K562 (cell line): ENCODE data around the gene ZNF628. TPM values are rescaled to one million over a fixed set of nuclear protein-coding genes. Genes with fewer than 3 reads are reported as not detected.

ENCODE experiments used
- ATAC-seq: fragments of 200-7000 bp; cut with Tn5 transposase; 3 replicates; pipeline ENCODE4 v1.9.1; 2020; ENCODE audit warnings: moderate library complexity
- BruUV-seq: library from RNA; stranded (reverse); fragments of 400-500 nt; replicated peaks from 2 replicates; lab custom pipeline; 2021; lab: Mats Ljungman, UMichigan
- CTCF ChIA-PET: fragments of 300-600 bp; formaldehyde crosslinking; extraction: SDS; loops from one replicate; lab custom pipeline; 2021; ENCODE audit warnings: low intra/inter-chr PET ratio; lab: Yijun Ruan, JAX
- POLR2A ChIA-PET: fragments of 300-600, 350-650 bp; sonication (Branson Sonifier 250); formaldehyde crosslinking; extraction: SDS; loops from one replicate; lab custom pipeline; 2021; ENCODE audit warnings: antibody characterized with exemption, inconsistent platforms; lab: Yijun Ruan, JAX
- DNase-seq, 4 experiments: peaks; one replicate each; pipeline versions ENCODE4 v3.0.0 to v3.0.0-alpha.2; 2011 to 2018; ENCODE audit warnings: low spot score in 3 of 4, mixed read lengths in 3 of 4; ENCODE audit errors: extremely low read depth in 1 of 4
- FAIRE-seq: peaks from 2 replicates; lab custom pipeline; 2011; peaks lifted over from hg19 to GRCh38; lab: Jason Lieb, UNC
- H2AFZ ChIP-seq: 2 replicates; pipeline ENCODE4 v1.6.0; 2011; ENCODE audit warnings: low read depth, low read length, control low read depth, inconsistent platforms
- H3K27ac ChIP-seq: fragments of 200-600 bp; 3 replicates; pipeline ENCODE4 v1.8.0; 2011; ENCODE audit warnings: low read depth, mild to moderate bottlenecking, control low read depth, inconsistent platforms, low read length, moderate library complexity, mixed read lengths; ENCODE audit errors: extremely low read depth
- H3K27me3 ChIP-seq, 2 experiments: fragments of 300-600 bp in 1 of 2; 2 replicates in 1 of 2; 3 replicates in 1 of 2; pipeline versions ENCODE4 v1.6.0 to v1.8.0; 2011; ENCODE audit warnings: inconsistent platforms in 2 of 2, low read length in 2 of 2, mild to moderate bottlenecking in 1 of 2, mixed read lengths in 1 of 2, moderate library complexity in 1 of 2; ENCODE audit not compliant: control insufficient read depth in 2 of 2, insufficient read depth in 2 of 2
- H3K36me3 ChIP-seq: fragments of 300-600 bp; 3 replicates; pipeline ENCODE4 v1.8.0; 2011; ENCODE audit warnings: mild to moderate bottlenecking, low read length, inconsistent platforms; ENCODE audit not compliant: control insufficient read depth, insufficient read depth
- H3K4me1 ChIP-seq, 2 experiments: fragments of 200-600 bp in 1 of 2; replicated peaks in 1 of 2; 2 replicates in 1 of 2; 3 replicates in 1 of 2; pipeline versions ENCODE4 v1.5.1 to v1.8.0; 2011; ENCODE audit warnings: inconsistent platforms in 2 of 2, low read length in 2 of 2, mild to moderate bottlenecking in 1 of 2, mixed read lengths in 1 of 2, moderate library complexity in 1 of 2; ENCODE audit not compliant: control insufficient read depth in 2 of 2, insufficient read depth in 2 of 2
- H3K4me2 ChIP-seq: 2 replicates; pipeline ENCODE4 v1.6.1; 2011; ENCODE audit warnings: low read length, control low read depth, inconsistent platforms, mixed read lengths; ENCODE audit not compliant: insufficient read depth
- H3K4me3 ChIP-seq: fragments of 200-600 bp; sonication (generic), shearing (Covaris generic); 2 replicates; pipeline ENCODE4 v1.5.1; 2016; ENCODE audit warnings: control low read depth, inconsistent platforms
- H3K79me2 ChIP-seq: fragments of 200-600 bp; 3 replicates; pipeline ENCODE4 v1.8.0; 2011; ENCODE audit warnings: low read length, inconsistent platforms; ENCODE audit not compliant: control insufficient read depth, insufficient read depth
- H3K9ac ChIP-seq, 2 experiments: 2 replicates each; pipeline versions ENCODE4 v1.6.0 to v1.6.1; 2011; ENCODE audit warnings: low read depth in 2 of 2, low read length in 2 of 2, control low read depth in 1 of 2, inconsistent platforms in 1 of 2, mild to moderate bottlenecking in 1 of 2, mixed read lengths in 1 of 2; ENCODE audit not compliant: insufficient read depth in 1 of 2
- H3K9me1 ChIP-seq: one replicate; pipeline ENCODE4 v1.6.0; 2011; ENCODE audit warnings: inconsistent platforms, mild to moderate bottlenecking, low read length, moderate library complexity; ENCODE audit not compliant: control insufficient read depth, insufficient read depth
- H3K9me3 ChIP-seq: replicated peaks from 2 replicates; pipeline ENCODE4 v1.5.1; 2011; ENCODE audit warnings: low read depth, low read length, inconsistent platforms; ENCODE audit not compliant: control insufficient read depth, insufficient read depth
- H4K20me1 ChIP-seq: replicated peaks from 2 replicates; pipeline ENCODE4 v1.6.1; 2011; ENCODE audit warnings: low read length, inconsistent platforms, mixed read lengths; ENCODE audit not compliant: control insufficient read depth, insufficient read depth
- CTCF ChIP-seq, 3 experiments: IDR thresholded peaks in 2 of 3; conservative IDR thresholded peaks in 1 of 3; 2 replicates each; pipeline ENCODE4 v1.5.1; 2011 to 2012; ENCODE audit warnings: low read length in 3 of 3, mild to moderate bottlenecking in 3 of 3, control low read depth in 2 of 3, improper control_type of control experiment in 1 of 3, inconsistent platforms in 1 of 3, low read depth in 1 of 3, mixed read lengths in 1 of 3, moderate library complexity in 1 of 3; ENCODE audit not compliant: insufficient read depth in 2 of 3
- DEAF1 ChIP-seq: fragments of 450-650 bp; formaldehyde crosslinking; IDR thresholded peaks from 2 replicates; pipeline ENCODE4 v1.4.0; 2020; ENCODE audit warnings: mild to moderate bottlenecking, moderate library complexity
- FOXA3 ChIP-seq, 2 experiments: fragments of 450-650 bp in 1 of 2; sonication (generic) in 1 of 2; formaldehyde crosslinking; IDR thresholded peaks in 1 of 2; conservative IDR thresholded peaks in 1 of 2; 2 replicates each; pipeline versions ENCODE4 v1.4.0 to v1.8.0; 2020 to 2022; ENCODE audit warnings: mild to moderate bottlenecking in 2 of 2, missing genetic modification reagents in 1 of 2
- GATAD2B ChIP-seq: fragments of 450-650 bp; IDR thresholded peaks from 2 replicates; pipeline ENCODE4 v1.6.1; 2017; ENCODE audit warnings: mild to moderate bottlenecking, borderline replicate concordance
- JUND ChIP-seq, 2 experiments: IDR thresholded peaks; 2 replicates in 1 of 2; 3 replicates in 1 of 2; pipeline ENCODE4 v1.6.1; 2011; ENCODE audit warnings: borderline replicate concordance in 2 of 2, low read depth in 2 of 2, low read length in 2 of 2, improper control_type of control experiment in 1 of 2, missing biosample characterization in 1 of 2, missing genetic modification characterization in 1 of 2, missing genetic modification reagents in 1 of 2
- MAX ChIP-seq: sonication (generic); formaldehyde crosslinking; IDR thresholded peaks from 2 replicates; pipeline ENCODE4 v1.9.0; 2022; ENCODE audit warnings: mild to moderate bottlenecking, missing genetic modification reagents
- MAZ ChIP-seq, 2 experiments: fragments of 450-650 bp in 1 of 2; sonication (generic) in 1 of 2; formaldehyde crosslinking; IDR thresholded peaks in 1 of 2; conservative IDR thresholded peaks in 1 of 2; 2 replicates each; pipeline versions ENCODE4 v1.4.0 to v1.5.0; 2020; ENCODE audit warnings: mild to moderate bottlenecking in 1 of 2, missing genetic modification reagents in 1 of 2
- NEUROD1 ChIP-seq: fragments of 150-350 bp; IDR thresholded peaks from 2 replicates; pipeline ENCODE4 v1.6.1; 2014; ENCODE audit warnings: borderline replicate concordance, low read length, low read depth; ENCODE audit not compliant: partially characterized antibody
- NFE2 ChIP-seq: IDR thresholded peaks from 2 replicates; pipeline ENCODE4 v1.6.1; 2014; ENCODE audit warnings: antibody characterized with exemption, low read depth
- PBX2 ChIP-seq, 2 experiments: IDR thresholded peaks in 1 of 2; conservative IDR thresholded peaks in 1 of 2; 2 replicates each; pipeline ENCODE4 v1.6.1; 2016; ENCODE audit warnings: low read depth in 2 of 2, mild to moderate bottlenecking in 1 of 2, missing compliant biosample characterization in 1 of 2, missing genetic modification characterization in 1 of 2, moderate library complexity in 1 of 2
- POU5F1 ChIP-seq: fragments of 150-350 bp; IDR thresholded peaks from 2 replicates; pipeline ENCODE4 v1.6.1; 2014; ENCODE audit warnings: borderline replicate concordance, low read length, low read depth, mild to moderate bottlenecking; ENCODE audit not compliant: partially characterized antibody
- ZNF175 ChIP-seq: fragments of 200-800 bp; sonication (Bioruptor generic); IDR thresholded peaks from 2 replicates; pipeline ENCODE4 v1.6.1; 2016; ENCODE audit warnings: low read depth, mild to moderate bottlenecking, missing genetic modification characterization, missing compliant biosample characterization
- WGBS: fragments of 100-300 bp; shearing (Covaris generic); methylation state at CpG from one replicate; pipeline ENCODE4 v1.1.6; 2016; ENCODE audit warnings: low coverage, mixed read lengths; ENCODE audit not compliant: insufficient coverage; ENCODE audit errors: missing lambda C conversion rate; 5-methylcytosine and 5-hydroxymethylcytosine counted together
- in situ Hi-C: fragments of 300-500 bp; cut with MboI; formaldehyde crosslinking; loops from 4 replicates; pipeline ENCODE4 v1.15.0; 2018; ENCODE audit warnings: inconsistent platforms, mixed read lengths
- intact Hi-C: fragments of 100-400 bp; cut with micrococcal nuclease; formaldehyde crosslinking; loops from 2 replicates; pipeline ENCODE4 v1.14.2; 2022
- polyA plus RNA-seq, 8 experiments: library from polyadenylated mRNA; depleted of rRNA in 4 of 8; stranded (reverse) in 5 of 8; unstranded in 3 of 8; fragments of >200 nt; fragmentation: Nextera tagmentation in 2 of 8; fragmentation: Illumina TruSeq in 1 of 8; extraction: Ambion mirVana in 2 of 8; extraction: Trizol in 1 of 8; gene quantifications; 2 replicates each; pipeline versions ENCODE4 v1.2.1 to v1.2.3, GENCODE V29; 2011 to 2014; ENCODE audit warnings: inconsistent platforms in 1 of 8, missing spikeins in 1 of 8
- total RNA-seq, 7 experiments: library from RNA; depleted of rRNA in 6 of 7; stranded (reverse); fragments of >200 nt in 6 of 7; fragmentation: Illumina TruSeq in 2 of 7; extraction: Trizol in 2 of 7; gene quantifications; 2 replicates each; pipeline versions ENCODE4 v1.2.1 to v1.2.3, GENCODE V29; 2011 to 2021; ENCODE audit warnings: low replicate concordance in 1 of 7

ZNF628 gene
- total and polyA plus RNA-seq, 9 of the 15 experiments (the other 6 are each of a cell fraction or from before 2014, with no cell fraction given), result 0.13 to 13.6 (median 2.2) TPM; not detected in 3

- FAIRE-seq (peak; percentile 32), DNase-seq (peak in 3 of 4 experiments; percentile 49 to 77 (median 59)), ATAC-seq (peak; percentile 65)
- no peaks in the 10 kb centered on the region for H3K9me1 ChIP-seq
- ChIA-PET POLR2A (interaction anchor here (0.6 kb wide), 1 partner anchor 18 kb away, joined by 3 read pairs; no protein-coding TSS in a partner anchor), CTCF (interaction anchor here (0.5 kb wide), 1 partner anchor 229 kb away, joined by 3 read pairs; no protein-coding TSS in a partner anchor)
- no TSS peak for BruUV-seq
- H3K36me3 ChIP-seq, result peaks cover 37% of the 10 kb centered on the region; the same call in 2 of the 3 replicates
- H3K4me3 ChIP-seq, result no peak overlapping the region
- in situ Hi-C loops, result no loop called here
- H3K4me2 ChIP-seq, result no peak overlapping the region
- H3K27ac ChIP-seq, result no peak overlapping the region
- no peaks in the 10 kb centered on the region; the same call in 1 of the 2 replicates for H4K20me1 ChIP-seq
- no peaks in the 10 kb centered on the region for H3K9me3 ChIP-seq
- peaks cover 24% of the 10 kb centered on the region for H3K79me2 ChIP-seq
- intact Hi-C loops, result loop anchor here (5.0 kb wide), 1 partner anchor 68 kb away; the partner anchor contains the start of gene RPL28
- H2AFZ ChIP-seq, result no peak overlapping the region
- H3K27me3 ChIP-seq, result peaks cover 0 to 5% of the 10 kb centered on the region in 2 experiments; a peak in 3 of 5 replicates
- 39% methylated on average over 8 of the region's 14 CpGs for WGBS
- peak overlapping the region in 1 of 2 experiments; percentile 26; a peak in 1 of 4 replicates for H3K9ac ChIP-seq
- peaks cover 9 to 67% of the 10 kb centered on the region in 2 experiments for H3K4me1 ChIP-seq
- no peak for TF ChIP-seq ZNF175 (CRISPR knock-in tag)
- TF ChIP-seq FOXA3 (CRISPR knock-in tag; conservative IDR thresholded peaks at IDR 0.05 in 1 of 2, IDR thresholded peaks at IDR 0.05 in 1 of 2), result no peak
- no peak for TF ChIP-seq PBX2 (CRISPR knock-in tag; IDR thresholded peaks at IDR 0.05; ENCODE audit: low read depth)
- TF ChIP-seq PBX2 (tag; conservative IDR thresholded peaks at IDR 0.05; ENCODE audit: low read depth), result peak; percentile 56
- TF ChIP-seq DEAF1 (CRISPR knock-in tag), result no peak
- no peak for TF ChIP-seq GATAD2B
- TF ChIP-seq MAX, result no peak
- peak in 1 of 2 experiments; percentile 26; a peak in 1 of 4 replicates for TF ChIP-seq MAZ (CRISPR knock-in tag; conservative IDR thresholded peaks at IDR 0.05 in 1 of 2, IDR thresholded peaks at IDR 0.05 in 1 of 2)
- no peak for TF ChIP-seq NEUROD1
- TF ChIP-seq NFE2, result no peak
- no peak for TF ChIP-seq POU5F1
- TF ChIP-seq JUND (IDR thresholded peaks at IDR 0.05; ENCODE audit: borderline replicate concordance, low read depth, low read length), result 0 out of 2 replicates have a peak, but pooled peaks have one; percentile 13
- TF ChIP-seq JUND (tag; IDR thresholded peaks at IDR 0.05; ENCODE audit: borderline replicate concordance, low read depth, low read length), result no peak
- peak; percentile 77 to 81 (median 78) for TF ChIP-seq CTCF (IDR thresholded peaks at IDR 0.05 in 2 of 3, conservative IDR thresholded peaks at IDR 0.05 in 1 of 3; ENCODE audit: insufficient read depth in 2 of 3, low read depth in 1 of 3, low read length in 3 of 3)
These were observed 21.6 kb upstream of the ZNF628 start for GRCh38 chr19:55454787-55455243.
